ENCODE data around the gene SRRM3. TPM values are rescaled to one million over a fixed set of nuclear protein-coding genes. Genes with fewer than 3 reads are reported as not detected.
"Not testable (repeated sequence)": the region's sequence is repeated elsewhere in the genome, so short reads cannot be mapped to it uniquely, and the experiment has no call there.

SRRM3 gene
- total and polyA plus RNA-seq, 2 experiments from 2014 or later: 8.6 to 13.8 TPM

- TF ChIP-seq ETS1 (IDR thresholded peaks at IDR 0.05): peak; percentile 63; the same call in 1 of the 2 replicates
- 0 out of 2 replicates have a peak, but pooled peaks have one; percentile 22 for TF ChIP-seq CREB1 (CRISPR knock-in tag; IDR thresholded peaks at IDR 0.05; ENCODE audit: low read depth)
- TF ChIP-seq POLR2AphosphoS5 (IDR thresholded peaks at IDR 0.05; ENCODE audit: low read depth): peak; percentile 82
These were observed 101.8 kb downstream of the SRRM3 start (continued) for GRCh38 chr7:76303202-76304147.

GRCh38 chr7:76304888-76305375, 103.2 kb downstream of the SRRM3 start:
- peaks cover 30% of the 10 kb centered on the region for H3K27me3 Mint-ChIP-seq (ENCODE audit: insufficient read depth, low read depth, poor library complexity)
- peaks cover 10% of the 10 kb centered on the region for H3K9me3 Mint-ChIP-seq
- Histone ChIP-seq H3K27me3 (ENCODE audit: insufficient read depth) (peaks cover 13% of the 10 kb centered on the region), H3K4me3 (no peak overlapping the region), H4K20me1 (replicated peaks; ENCODE audit: insufficient read depth) (no peaks in the 10 kb centered on the region), H3K9me2 (ENCODE audit: insufficient read depth) (no peaks in the 10 kb centered on the region), H3K27ac (ENCODE audit: low read depth) (no peak overlapping the region), H2AFZ (no peak overlapping the region), H3K4me1 (ENCODE audit: insufficient read depth) (peaks cover 17% of the 10 kb centered on the region; the same call in 1 of the 2 replicates), H3K4me2 (no peak overlapping the region), H3F3A (replicated peaks; ENCODE audit: low read depth) (peaks cover 20% of the 10 kb centered on the region; the same call in 1 of the 2 replicates), H3K36me3 (ENCODE audit: insufficient read depth) (no peaks in the 10 kb centered on the region), H3K79me2 (replicated peaks; ENCODE audit: insufficient read depth) (no peaks in the 10 kb centered on the region)
- H3K4me1 Mint-ChIP-seq: peaks cover 17% of the 10 kb centered on the region
- 0 out of 3 replicates have a peak overlapping the region, but pooled peaks have one; percentile 80 for H3K4me3 Mint-ChIP-seq
- TF ChIP-seq JUNB (IDR thresholded peaks at IDR 0.05; ENCODE audit: unreplicated experiment): no peak
- no peak for TF ChIP-seq EZH2 (IDR thresholded peaks at IDR 0.05; ENCODE audit: low read depth, unreplicated experiment)
- TF ChIP-seq CTCF (conservative IDR thresholded peaks at IDR 0.05; ENCODE audit: low read depth in 2 of 2): no peak
- no peak for TF ChIP-seq STAT1 (IDR thresholded peaks at IDR 0.05; ENCODE audit: unreplicated experiment)
- TF ChIP-seq ETS1 (IDR thresholded peaks at IDR 0.05): no peak
- no peak; the same call in 1 of the 2 replicates for TF ChIP-seq POLR2AphosphoS5 (IDR thresholded peaks at IDR 0.05; ENCODE audit: low read depth)
- no peak for TF ChIP-seq ZNF114 (CRISPR knock-in tag; IDR thresholded peaks at IDR 0.05)
- peaks cover 7% of the 10 kb centered on the region for H3K36me3 Mint-ChIP-seq (ENCODE audit: low read depth)
- H3K27ac Mint-ChIP-seq: no peak overlapping the region
- no peak for DNase-seq (ENCODE audit: low spot score)
- no peak for ATAC-seq

GRCh38 chr7:76308874-76309273, 107.2 kb downstream of the SRRM3 start:
- peaks cover 18% of the 10 kb centered on the region; the same call in 1 of the 2 replicates for H3K4me1 ChIP-seq (ENCODE audit: insufficient read depth)
- not testable (repeated sequence) for ATAC-seq; H3K9me2 ChIP-seq (ENCODE audit: insufficient read depth); H4K20me1 ChIP-seq (replicated peaks; ENCODE audit: insufficient read depth); H2AFZ ChIP-seq; DNase-seq (ENCODE audit: low spot score); H3K27me3 ChIP-seq (ENCODE audit: insufficient read depth); H3K27ac ChIP-seq (ENCODE audit: low read depth); H3K27me3 Mint-ChIP-seq (ENCODE audit: insufficient read depth, low read depth, poor library complexity); H3K79me2 ChIP-seq (replicated peaks; ENCODE audit: insufficient read depth); H3K4me3 ChIP-seq; H3K27ac Mint-ChIP-seq; H3K4me3 Mint-ChIP-seq; H3K36me3 Mint-ChIP-seq (ENCODE audit: low read depth); H3K9me3 Mint-ChIP-seq; H3F3A ChIP-seq (replicated peaks; ENCODE audit: low read depth); H3K36me3 ChIP-seq (ENCODE audit: insufficient read depth); H3K4me2 ChIP-seq
- peaks cover 14% of the 10 kb centered on the region for H3K4me1 Mint-ChIP-seq

- ATAC-seq; DNase-seq (ENCODE audit: low spot score): not testable (repeated sequence)
These were observed 107.8 kb downstream of the SRRM3 start for GRCh38 chr7:76309341-76310101.

More at GRCh38 chr7:76309341-76310101, 107.8 kb downstream of the SRRM3 start:
- peaks cover 12% of the 10 kb centered on the region; the same call in 1 of the 2 replicates for H3K4me1 ChIP-seq (ENCODE audit: insufficient read depth)
- H3K27me3 Mint-ChIP-seq (ENCODE audit: insufficient read depth, low read depth, poor library complexity); H2AFZ ChIP-seq; H3K9me2 ChIP-seq (ENCODE audit: insufficient read depth); H3K9me3 Mint-ChIP-seq; H3F3A ChIP-seq (replicated peaks; ENCODE audit: low read depth); H4K20me1 ChIP-seq (replicated peaks; ENCODE audit: insufficient read depth); H3K79me2 ChIP-seq (replicated peaks; ENCODE audit: insufficient read depth); H3K27ac ChIP-seq (ENCODE audit: low read depth); H3K4me3 ChIP-seq; H3K27me3 ChIP-seq (ENCODE audit: insufficient read depth); H3K36me3 Mint-ChIP-seq (ENCODE audit: low read depth); H3K4me2 ChIP-seq; H3K4me3 Mint-ChIP-seq; H3K36me3 ChIP-seq (ENCODE audit: insufficient read depth); H3K4me1 Mint-ChIP-seq; H3K27ac Mint-ChIP-seq: not testable (repeated sequence)

Measured in GM23338 (cell line).